H9 (cell line): ENCODE data around the gene TAS2R1. TPM values are rescaled to one million over a fixed set of nuclear protein-coding genes. Genes with fewer than 3 reads are reported as not detected.

Source experiments
- DNase-seq: peaks from one replicate; pipeline ENCODE4 v3.0.0-alpha.2; 2017
- H2AFZ ChIP-seq: one replicate; pipeline ENCODE4 v1.6.1; 2013; ENCODE audit warnings: mild to moderate bottlenecking, low read length, control low read depth, moderate library complexity
- H2AK5ac ChIP-seq: 2 replicates; pipeline ENCODE4 v1.6.1; 2013; ENCODE audit warnings: low read length, control low read depth, mixed read lengths; ENCODE audit not compliant: insufficient read length
- H2BK120ac ChIP-seq: one replicate; pipeline ENCODE4 v1.6.1; 2013; ENCODE audit warnings: low read depth, mild to moderate bottlenecking, low read length, control low read depth, inconsistent platforms; ENCODE audit not compliant: poor library complexity, severe bottlenecking
- H2BK12ac ChIP-seq: 2 replicates; pipeline ENCODE4 v1.6.1; 2013; ENCODE audit warnings: low read length, control low read depth, mixed read lengths, low read depth; ENCODE audit not compliant: insufficient read length
- H2BK15ac ChIP-seq: 2 replicates; pipeline ENCODE4 v1.6.1; 2013; ENCODE audit warnings: low read depth, low read length, control low read depth
- H2BK20ac ChIP-seq: one replicate; pipeline ENCODE4 v1.6.1; 2013; ENCODE audit warnings: low read depth, mild to moderate bottlenecking, low read length, control low read depth, inconsistent platforms; ENCODE audit not compliant: poor library complexity, severe bottlenecking
- H2BK5ac ChIP-seq: 2 replicates; pipeline ENCODE4 v1.6.1; 2013; ENCODE audit warnings: low read length, control low read depth, mixed read lengths; ENCODE audit not compliant: insufficient read length
- H3K14ac ChIP-seq: 2 replicates; pipeline ENCODE4 v1.6.1; 2013; ENCODE audit warnings: low read length, control low read depth; ENCODE audit not compliant: insufficient read depth
- H3K18ac ChIP-seq: 2 replicates; pipeline ENCODE4 v1.6.1; 2013; ENCODE audit warnings: low read depth, mild to moderate bottlenecking, mixed read lengths, low read length, control low read depth; ENCODE audit not compliant: insufficient read length
- H3K23ac ChIP-seq: 2 replicates; pipeline ENCODE4 v1.6.1; 2013; ENCODE audit warnings: low read length, control low read depth, mixed read lengths, low read depth; ENCODE audit not compliant: insufficient read length
- H3K23me2 ChIP-seq: 2 replicates; pipeline ENCODE4 v1.6.1; 2013; ENCODE audit warnings: low read depth, mild to moderate bottlenecking, mixed read lengths, low read length, control low read depth; ENCODE audit not compliant: insufficient read length, poor library complexity, severe bottlenecking
- H3K27ac ChIP-seq: 2 replicates; pipeline ENCODE4 v1.5.1; 2013; ENCODE audit warnings: low read length, control low read depth, mixed read lengths, low read depth; ENCODE audit not compliant: insufficient read length
- H3K27me3 ChIP-seq: 2 replicates; pipeline ENCODE4 v1.6.1; 2013; ENCODE audit warnings: low read length, control low read depth, inconsistent platforms; ENCODE audit not compliant: insufficient read depth
- H3K4ac ChIP-seq: 2 replicates; pipeline ENCODE4 v1.6.1; 2013; ENCODE audit warnings: low read depth, mild to moderate bottlenecking, control low read depth, inconsistent platforms, low read length, moderate library complexity
- H3K4me1 ChIP-seq: 2 replicates; pipeline ENCODE4 v1.6.1; 2013; ENCODE audit warnings: low read length, control low read depth, inconsistent platforms; ENCODE audit not compliant: insufficient read depth
- H3K4me2 ChIP-seq: 2 replicates; pipeline ENCODE4 v1.6.1; 2013; ENCODE audit warnings: low read length, control low read depth, mixed read lengths; ENCODE audit not compliant: insufficient read length, insufficient read depth
- H3K56ac ChIP-seq: 2 replicates; pipeline ENCODE4 v1.6.1; 2013; ENCODE audit warnings: low read depth, mild to moderate bottlenecking, mixed read lengths, low read length, control low read depth; ENCODE audit not compliant: insufficient read length
- H3K79me1 ChIP-seq: 2 replicates; pipeline ENCODE4 v1.6.1; 2013; ENCODE audit warnings: low read depth, mild to moderate bottlenecking, moderate library complexity, low read length, control low read depth, inconsistent platforms; ENCODE audit not compliant: insufficient read depth, poor library complexity, severe bottlenecking
- H3K79me2 ChIP-seq: 2 replicates; pipeline ENCODE4 v1.6.1; 2013; ENCODE audit warnings: low read length, control low read depth, inconsistent platforms; ENCODE audit not compliant: insufficient read depth
- H3K9ac ChIP-seq: 2 replicates; pipeline ENCODE4 v1.6.1; 2013; ENCODE audit warnings: low read length, control low read depth, mixed read lengths; ENCODE audit not compliant: insufficient read length; ENCODE audit errors: extremely low read depth
- H3K9me3 ChIP-seq: one replicate; pipeline ENCODE4 v1.6.1; 2013; ENCODE audit warnings: low read depth, low read length, inconsistent platforms; ENCODE audit not compliant: control insufficient read depth
- H3T11ph ChIP-seq: one replicate; pipeline ENCODE4 v1.6.1; 2013; ENCODE audit warnings: mild to moderate bottlenecking, low read length, control low read depth, inconsistent platforms
- H4K20me1 ChIP-seq: one replicate; pipeline ENCODE4 v1.6.1; 2013; ENCODE audit not compliant: control insufficient read depth, insufficient read length, insufficient read depth
- H4K5ac ChIP-seq: 2 replicates; pipeline ENCODE4 v1.6.1; 2013; ENCODE audit warnings: low read depth, mild to moderate bottlenecking, mixed read lengths, low read length, control low read depth; ENCODE audit not compliant: insufficient read length
- H4K8ac ChIP-seq: replicated peaks from 2 replicates; pipeline ENCODE4 v1.6.1; 2013; ENCODE audit warnings: low read length, control low read depth, mixed read lengths, low read depth; ENCODE audit not compliant: insufficient read length
- H4K91ac ChIP-seq: 2 replicates; pipeline ENCODE4 v1.6.1; 2013; ENCODE audit warnings: low read depth, mild to moderate bottlenecking, moderate library complexity, mixed read lengths, low read length, control low read depth; ENCODE audit not compliant: insufficient read length
- H3K27ac Mint-ChIP-seq, 3 experiments: 2 replicates in 2 of 3; 3 replicates in 1 of 3; pipeline ENCODE4 v1.8.0; 2020 to 2021; ENCODE audit warnings: mixed read lengths in 3 of 3, mild to moderate bottlenecking in 1 of 3, moderate library complexity in 1 of 3
- H3K27me3 Mint-ChIP-seq: 2 replicates; pipeline ENCODE4 v1.8.0; 2021; ENCODE audit warnings: low read depth, mild to moderate bottlenecking, moderate library complexity, mixed read lengths
- H3K36me3 Mint-ChIP-seq, 3 experiments: 2 replicates in 2 of 3; 3 replicates in 1 of 3; pipeline ENCODE4 v1.8.0; 2020 to 2021; ENCODE audit warnings: low read depth in 3 of 3, mixed read lengths in 3 of 3; ENCODE audit not compliant: insufficient read depth in 1 of 3
- H3K4me1 Mint-ChIP-seq, 2 experiments: 2 replicates each; pipeline ENCODE4 v1.8.0; 2020; ENCODE audit warnings: mixed read lengths in 2 of 2
- H3K4me3 Mint-ChIP-seq, 2 experiments: 2 replicates in 1 of 2; 3 replicates in 1 of 2; pipeline ENCODE4 v1.8.0; 2020 to 2021; ENCODE audit warnings: mild to moderate bottlenecking in 2 of 2, mixed read lengths in 2 of 2, moderate library complexity in 1 of 2
- H3K9me3 Mint-ChIP-seq, 2 experiments: 2 replicates in 1 of 2; 3 replicates in 1 of 2; pipeline ENCODE4 v1.8.0; 2020; ENCODE audit warnings: mild to moderate bottlenecking in 2 of 2, mixed read lengths in 2 of 2, moderate library complexity in 1 of 2
- CTCF ChIP-seq: fragments of 200-600 bp; sonication (generic); conservative IDR thresholded peaks from 3 replicates; pipeline ENCODE4 v1.8.0; 2021; ENCODE audit warnings: antibody characterized with exemption, mild to moderate bottlenecking
- WGBS: extraction: QIAGEN DNeasy Blood & Tissue Kit; methylation state at CpG from one replicate; pipeline ENCODE4 v1.1.7; 2013; ENCODE audit warnings: missing lambda C conversion rate, low lambda C conversion rate, mixed read lengths; ENCODE audit not compliant: insufficient read length; ENCODE audit errors: extremely low coverage; 5-methylcytosine and 5-hydroxymethylcytosine counted together
- total RNA-seq: library from RNA; stranded (reverse); gene quantifications from 2 replicates; pipeline ENCODE4 v1.2.1, GENCODE V29; 2021

Gene TAS2R1
- total RNA-seq, 1 experiment from 2014 or later, result not detected

GRCh38 chr5:9653811-9654210 lies 23.7 kb upstream of the TAS2R1 start:
- no peak overlapping the region for H4K5ac ChIP-seq
- H3K14ac ChIP-seq, result no peak overlapping the region
- H3K27ac ChIP-seq, result no peak overlapping the region
- no peaks in the 10 kb centered on the region for H3K27me3 Mint-ChIP-seq
- H3K27ac Mint-ChIP-seq, result peak overlapping the region in 1 of 3 experiments; percentile 77; a peak in 1 of 7 replicates
- TF ChIP-seq CTCF, result no peak
- no peak overlapping the region for H3K4me3 Mint-ChIP-seq
- no peak overlapping the region for H4K8ac ChIP-seq
- no peak overlapping the region for H3K4ac ChIP-seq
- no peaks in the 10 kb centered on the region for H3K27me3 ChIP-seq
- H3K4me1 ChIP-seq, result no peaks in the 10 kb centered on the region
- no peak overlapping the region for H3K9ac ChIP-seq
- H2BK120ac ChIP-seq, result no peak overlapping the region
- H3K36me3 Mint-ChIP-seq, result no peaks in the 10 kb centered on the region
- no peak overlapping the region for H3K18ac ChIP-seq
- no peak overlapping the region for H2BK15ac ChIP-seq
- no peaks in the 10 kb centered on the region for H3K9me3 ChIP-seq
- no peaks in the 10 kb centered on the region for H3K79me1 ChIP-seq
- H3T11ph ChIP-seq, result no peak overlapping the region
- no peak overlapping the region for H3K23ac ChIP-seq
- H2BK12ac ChIP-seq, result no peak overlapping the region
- H3K4me1 Mint-ChIP-seq, result no peaks in the 10 kb centered on the region
- no CpG with 5 or more reads among the region's 2 CpGs for WGBS
- H2BK5ac ChIP-seq, result no peak overlapping the region
- no peaks in the 10 kb centered on the region for H4K20me1 ChIP-seq
- no peak overlapping the region for H2AK5ac ChIP-seq
- H2BK20ac ChIP-seq, result no peak overlapping the region
- no peaks in the 10 kb centered on the region for H3K9me3 Mint-ChIP-seq
- H2AFZ ChIP-seq, result no peak overlapping the region
- H3K56ac ChIP-seq, result no peak overlapping the region
- no peak for DNase-seq
- H3K23me2 ChIP-seq, result no peaks in the 10 kb centered on the region
- H4K91ac ChIP-seq, result no peak overlapping the region
- H3K79me2 ChIP-seq, result no peaks in the 10 kb centered on the region
- H3K4me2 ChIP-seq, result no peak overlapping the region
